ENCODE measurements around the gene USP15.

GRCh38 chr12:62294378-62294777, 34.2 kb downstream of the USP15 start:
- TF ChIP-seq CTCF (IDR thresholded peaks at IDR 0.05; ENCODE audit: low read depth, low read length) (no peak), EZH2phosphoT487 (IDR thresholded peaks at IDR 0.05; ENCODE audit: low read depth) (no peak)

Data from OCI-LY3 (cell line).